Psoas muscle (tissue), 8 donors: ENCODE results near the gene HOMEZ. TPM values are rescaled to one million over a fixed set of nuclear protein-coding genes. Genes with fewer than 3 reads are reported as not detected.
A peak's percentile ranks its signal among the peaks of the same experiment; 100 is the strongest.

Experiments used
- ATAC-seq, 4 donors: fragments of 200-7000 bp; cut with Tn5 transposase; one replicate each; pipeline ENCODE4 v1.9.1; 2020; ENCODE audit warnings: moderate library complexity in 3 of 4, mild to moderate bottlenecking in 2 of 4
- DNase-seq, 2 donors: peaks; one replicate each; pipeline ENCODE4 v3.0.0-alpha.2; 2020
- H3K27ac ChIP-seq: fragments of 200-600 bp; one replicate; pipeline ENCODE4 v1.8.0; 2022
- H3K27me3 ChIP-seq, 3 donors: fragments of 200-600 bp in 1 of 3; one replicate each; pipeline versions ENCODE4 v1.6.1 to v1.8.0; 2013 to 2022; ENCODE audit warnings: low read length in 2 of 3, mild to moderate bottlenecking in 2 of 3, moderate library complexity in 1 of 3; ENCODE audit not compliant: insufficient read depth in 3 of 3
- H3K36me3 ChIP-seq, 2 donors: fragments of 200-600 bp in 1 of 2; one replicate each; pipeline versions ENCODE4 v1.6.1 to v1.8.0; 2013 to 2022; ENCODE audit warnings: low read depth in 1 of 2, mild to moderate bottlenecking in 1 of 2, moderate library complexity in 1 of 2; ENCODE audit not compliant: insufficient read depth in 1 of 2
- H3K4me1 ChIP-seq: fragments of 200-600 bp; one replicate; pipeline ENCODE4 v1.8.0; 2022
- H3K4me3 ChIP-seq: fragments of 200-600 bp; one replicate; pipeline ENCODE4 v1.8.0; 2022; ENCODE audit warnings: mild to moderate bottlenecking
- H3K9me3 ChIP-seq: fragments of 200-600 bp; one replicate; pipeline ENCODE4 v1.8.0; 2022
- WGBS, 3 donors: extraction: QIAGEN DNeasy Blood & Tissue Kit; methylation state at CpG; one replicate each; pipeline versions ENCODE4 v1.1.6 to v1.1.7; 2013; 5-methylcytosine and 5-hydroxymethylcytosine counted together
- intact Hi-C, 2 donors: fragments of 100-400 bp; cut with DNase I; formaldehyde crosslinking; loops; one replicate each; pipeline versions ENCODE4 v1.11.0 to v1.14.2; 2022
- polyA plus RNA-seq, 3 donors: library from polyadenylated mRNA; stranded (reverse); fragments of 200-250 nt; gene quantifications; one replicate each; pipeline ENCODE4 v1.2.3, GENCODE V29; 2013
- total RNA-seq, 4 donors: library from RNA; stranded (reverse); fragmentation: NEBNext Ultra II Directional in 2 of 4; extraction: Animal tissue kit (Norgen Biotek cat#: 25700) in 2 of 4; gene quantifications; one replicate each; pipeline versions ENCODE4 v1.2.1 to v1.2.4, GENCODE V29; 2021 to 2023
- TF ChIP-seq, protein P1 (sequence below): fragments of 200-600 bp; IDR thresholded peaks from one replicate; pipeline ENCODE4 v1.8.0; 2022; ENCODE audit warnings: antibody characterized with exemption
- donor health status: healthy with polysubstance abuse.
- donor health status: DM: no; HTN: no; CAD: no; lungs with moderate emphysema.
- donor health status: Bipolar disorder and iron deficiency.
- donor health status: healthy.
- donor health status: DM: yes; HTN: yes; CAD: no.
- donor health status: DM: no; HTN: no; CAD: no.
- donor health status: DM: no; HTN: no; CAD: no.
- donor health status: DM: yes; HTN: yes; CAD: no.

The HOMEZ gene
- total and polyA plus RNA-seq, 7 donors, result 3.5 to 13.4 (median 6.3) TPM

- 87 to 94% (median 88%) methylated on average over 1 of the region's 1 CpG for WGBS, 3 donors
- intact Hi-C loops, result no loop called here
These were observed 24.6 kb upstream of the HOMEZ start for GRCh38 chr14:23310546-23310945.

GRCh38 chr14:23308721-23309445, 23.0 kb upstream of the HOMEZ start:
- intact Hi-C loops, result no loop called here
- DNase-seq, result no peak
- Histone ChIP-seq H3K36me3 (peaks cover 0 to 45% of the 10 kb centered on the region in 2 donors), H3K27me3 (no peaks in the 10 kb centered on the region), H3K9me3 (no peaks in the 10 kb centered on the region), H3K4me1 (peaks cover 21% of the 10 kb centered on the region), H3K27ac (no peak overlapping the region), H3K4me3 (no peak overlapping the region)
- ATAC-seq, result no peak
- TF ChIP-seq, protein P1, sequence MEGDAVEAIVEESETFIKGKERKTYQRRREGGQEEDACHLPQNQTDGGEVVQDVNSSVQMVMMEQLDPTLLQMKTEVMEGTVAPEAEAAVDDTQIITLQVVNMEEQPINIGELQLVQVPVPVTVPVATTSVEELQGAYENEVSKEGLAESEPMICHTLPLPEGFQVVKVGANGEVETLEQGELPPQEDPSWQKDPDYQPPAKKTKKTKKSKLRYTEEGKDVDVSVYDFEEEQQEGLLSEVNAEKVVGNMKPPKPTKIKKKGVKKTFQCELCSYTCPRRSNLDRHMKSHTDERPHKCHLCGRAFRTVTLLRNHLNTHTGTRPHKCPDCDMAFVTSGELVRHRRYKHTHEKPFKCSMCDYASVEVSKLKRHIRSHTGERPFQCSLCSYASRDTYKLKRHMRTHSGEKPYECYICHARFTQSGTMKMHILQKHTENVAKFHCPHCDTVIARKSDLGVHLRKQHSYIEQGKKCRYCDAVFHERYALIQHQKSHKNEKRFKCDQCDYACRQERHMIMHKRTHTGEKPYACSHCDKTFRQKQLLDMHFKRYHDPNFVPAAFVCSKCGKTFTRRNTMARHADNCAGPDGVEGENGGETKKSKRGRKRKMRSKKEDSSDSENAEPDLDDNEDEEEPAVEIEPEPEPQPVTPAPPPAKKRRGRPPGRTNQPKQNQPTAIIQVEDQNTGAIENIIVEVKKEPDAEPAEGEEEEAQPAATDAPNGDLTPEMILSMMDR, result no peak
- 84 to 90% (median 85%) methylated on average over 17 of the region's 17 CpGs for WGBS, 3 donors

More at GRCh38 chr14:23310546-23310945, 24.6 kb upstream of the HOMEZ start:
- Histone ChIP-seq H3K9me3 (no peaks in the 10 kb centered on the region), H3K4me3 (no peak overlapping the region), H3K27me3 (no peaks in the 10 kb centered on the region), H3K4me1 (peaks cover 21% of the 10 kb centered on the region), H3K27ac (no peak overlapping the region), H3K36me3 (peaks cover 0 to 45% of the 10 kb centered on the region in 2 donors)
- DNase-seq (no peak), ATAC-seq (no peak)
- TF ChIP-seq, protein P1, result no peak

GRCh38 chr14:23307687-23308644, 22.0 kb upstream of the HOMEZ start:
- 84 to 88% (median 85%) methylated on average over 22 of the region's 22 CpGs for WGBS, 3 donors
- Histone ChIP-seq H3K4me3 (peak overlapping the region; percentile 88), H3K4me1 (peaks cover 21% of the 10 kb centered on the region), H3K36me3 (peaks cover 0 to 45% of the 10 kb centered on the region in 2 donors), H3K27ac (peak overlapping the region; percentile 87), H3K9me3 (no peaks in the 10 kb centered on the region), H3K27me3 (no peaks in the 10 kb centered on the region)
- intact Hi-C loops, result no loop called here
- TF ChIP-seq, protein P1, result no peak
- ATAC-seq (no peak), DNase-seq (no peak)

- no peaks in the 10 kb centered on the region for H3K9me3 ChIP-seq
- intact Hi-C loops, result no loop called here
- TF ChIP-seq, protein P1, result no peak
- 11 to 20% (median 12%) methylated on average over 4 to 5 of the region's 5 CpGs for WGBS, 3 donors
- peak overlapping the region; percentile 87 for H3K27ac ChIP-seq
- DNase-seq, result no peak
- no peaks in the 10 kb centered on the region for H3K27me3 ChIP-seq
- H3K4me3 ChIP-seq, result peak overlapping the region; percentile 88
- peaks cover 0 to 45% of the 10 kb centered on the region in 2 donors for H3K36me3 ChIP-seq
- peaks cover 21% of the 10 kb centered on the region for H3K4me1 ChIP-seq
- ATAC-seq, result no peak
These were observed 21.2 kb upstream of the HOMEZ start for GRCh38 chr14:23307146-23307530.
